K562 (cell line): Measurements from ENCODE around the gene HAUS2.

Experiments
- BDP1 ChIP-seq: IDR thresholded peaks from 3 replicates; pipeline ENCODE4 v1.6.1; 2011; ENCODE audit not compliant: insufficient read length, insufficient read depth
- CEBPB ChIP-seq: fragments of 450-650 bp; IDR thresholded peaks from 2 replicates; pipeline ENCODE4 v1.6.1; 2016; ENCODE audit warnings: missing genetic modification characterization, missing compliant biosample characterization
- CHD4 ChIP-seq: fragments of 200-600 bp; sonication (generic); IDR thresholded peaks from 3 replicates; pipeline ENCODE4 v1.6.1; 2012; ENCODE audit warnings: low read depth, mild to moderate bottlenecking, mixed read lengths, low read length, inconsistent platforms; ENCODE audit not compliant: insufficient read depth, insufficient replicate concordance, poor library complexity, severe bottlenecking
- CTCF ChIP-seq, 3 experiments: IDR thresholded peaks in 2 of 3; conservative IDR thresholded peaks in 1 of 3; 2 replicates each; pipeline ENCODE4 v1.5.1; 2011 to 2012; ENCODE audit warnings: low read length in 3 of 3, mild to moderate bottlenecking in 3 of 3, control low read depth in 2 of 3, improper control_type of control experiment in 1 of 3, inconsistent platforms in 1 of 3, low read depth in 1 of 3, mixed read lengths in 1 of 3, moderate library complexity in 1 of 3; ENCODE audit not compliant: insufficient read depth in 2 of 3
- EZH2 ChIP-seq: IDR thresholded peaks from 2 replicates; pipeline ENCODE4 v1.6.1; 2012; ENCODE audit warnings: low read depth, mild to moderate bottlenecking, inconsistent platforms, low read length, borderline replicate concordance
- GABPA ChIP-seq: fragments of 200-800 bp; sonication (Bioruptor generic); conservative IDR thresholded peaks from 2 replicates; pipeline ENCODE4 v1.6.1; 2016; ENCODE audit warnings: low read depth, missing genetic modification characterization, missing compliant biosample characterization
- PML ChIP-seq: IDR thresholded peaks from 2 replicates; pipeline ENCODE4 v1.6.1; 2012; ENCODE audit warnings: low read length, inconsistent platforms
- ZNF449 ChIP-seq: fragments of 250-450 bp; sonication (Bioruptor Pico); IDR thresholded peaks from 2 replicates; pipeline ENCODE4 v1.8.0; 2022; ENCODE audit warnings: moderate library complexity, mild to moderate bottlenecking, inconsistent platforms
- TF ChIP-seq, protein P1 (sequence below): sonication (generic); formaldehyde crosslinking; IDR thresholded peaks from 2 replicates; pipeline ENCODE4 v1.8.1; 2023; ENCODE audit warnings: missing genetic modification reagents, mild to moderate bottlenecking, borderline replicate concordance
- TF ChIP-seq, protein P2 (sequence below), 2 experiments: fragments of 450-650 bp in 1 of 2; sonication (generic) in 1 of 2; formaldehyde crosslinking in 1 of 2; IDR thresholded peaks in 1 of 2; conservative IDR thresholded peaks in 1 of 2; 2 replicates each; pipeline versions ENCODE4 v1.6.1 to v1.8.1; 2016 to 2023; ENCODE audit warnings: mild to moderate bottlenecking in 2 of 2, moderate library complexity in 2 of 2, inconsistent platforms in 1 of 2, missing genetic modification reagents in 1 of 2

DNA sequence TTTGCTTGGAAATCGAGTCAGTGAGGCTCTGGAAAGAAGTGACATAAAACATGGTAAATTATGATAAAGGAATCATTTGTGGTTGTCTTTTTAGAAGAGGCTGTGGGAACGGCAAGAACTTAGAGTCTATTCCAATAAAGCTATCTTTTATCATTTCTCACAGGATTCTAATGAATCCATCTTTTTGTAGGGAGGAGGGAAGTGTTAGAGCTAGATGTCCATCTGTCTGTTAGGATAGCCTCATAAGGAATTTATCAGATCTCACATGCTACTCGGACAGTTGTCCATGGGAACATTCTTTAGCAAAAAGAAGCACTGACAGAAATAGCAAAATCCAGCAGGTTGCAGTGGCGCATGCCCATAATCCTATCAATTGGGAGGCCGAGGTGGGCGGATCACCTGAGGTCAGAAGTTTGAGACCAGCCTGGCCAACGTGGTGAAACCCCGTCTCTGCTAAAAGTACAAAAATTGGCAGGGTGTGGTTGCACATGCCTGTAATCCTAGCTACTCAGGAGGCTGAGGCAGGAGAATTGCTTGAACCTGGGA, 63.8 kb downstream of the HAUS2 start:
- TF ChIP-seq CTCF (IDR thresholded peaks at IDR 0.05 in 2 of 3, conservative IDR thresholded peaks at IDR 0.05 in 1 of 3; ENCODE audit: insufficient read depth in 2 of 3, low read depth in 1 of 3, low read length in 3 of 3): no peak
- TF ChIP-seq, protein P1, sequence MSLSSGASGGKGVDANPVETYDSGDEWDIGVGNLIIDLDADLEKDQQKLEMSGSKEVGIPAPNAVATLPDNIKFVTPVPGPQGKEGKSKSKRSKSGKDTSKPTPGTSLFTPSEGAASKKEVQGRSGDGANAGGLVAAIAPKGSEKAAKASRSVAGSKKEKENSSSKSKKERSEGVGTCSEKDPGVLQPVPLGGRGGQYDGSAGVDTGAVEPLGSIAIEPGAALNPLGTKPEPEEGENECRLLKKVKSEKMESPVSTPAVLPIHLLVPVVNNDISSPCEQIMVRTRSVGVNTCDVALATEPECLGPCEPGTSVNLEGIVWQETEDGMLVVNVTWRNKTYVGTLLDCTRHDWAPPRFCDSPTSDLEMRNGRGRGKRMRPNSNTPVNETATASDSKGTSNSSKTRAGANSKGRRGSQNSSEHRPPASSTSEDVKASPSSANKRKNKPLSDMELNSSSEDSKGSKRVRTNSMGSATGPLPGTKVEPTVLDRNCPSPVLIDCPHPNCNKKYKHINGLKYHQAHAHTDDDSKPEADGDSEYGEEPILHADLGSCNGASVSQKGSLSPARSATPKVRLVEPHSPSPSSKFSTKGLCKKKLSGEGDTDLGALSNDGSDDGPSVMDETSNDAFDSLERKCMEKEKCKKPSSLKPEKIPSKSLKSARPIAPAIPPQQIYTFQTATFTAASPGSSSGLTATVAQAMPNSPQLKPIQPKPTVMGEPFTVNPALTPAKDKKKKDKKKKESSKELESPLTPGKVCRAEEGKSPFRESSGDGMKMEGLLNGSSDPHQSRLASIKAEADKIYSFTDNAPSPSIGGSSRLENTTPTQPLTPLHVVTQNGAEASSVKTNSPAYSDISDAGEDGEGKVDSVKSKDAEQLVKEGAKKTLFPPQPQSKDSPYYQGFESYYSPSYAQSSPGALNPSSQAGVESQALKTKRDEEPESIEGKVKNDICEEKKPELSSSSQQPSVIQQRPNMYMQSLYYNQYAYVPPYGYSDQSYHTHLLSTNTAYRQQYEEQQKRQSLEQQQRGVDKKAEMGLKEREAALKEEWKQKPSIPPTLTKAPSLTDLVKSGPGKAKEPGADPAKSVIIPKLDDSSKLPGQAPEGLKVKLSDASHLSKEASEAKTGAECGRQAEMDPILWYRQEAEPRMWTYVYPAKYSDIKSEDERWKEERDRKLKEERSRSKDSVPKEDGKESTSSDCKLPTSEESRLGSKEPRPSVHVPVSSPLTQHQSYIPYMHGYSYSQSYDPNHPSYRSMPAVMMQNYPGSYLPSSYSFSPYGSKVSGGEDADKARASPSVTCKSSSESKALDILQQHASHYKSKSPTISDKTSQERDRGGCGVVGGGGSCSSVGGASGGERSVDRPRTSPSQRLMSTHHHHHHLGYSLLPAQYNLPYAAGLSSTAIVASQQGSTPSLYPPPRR (CRISPR knock-in tag): no peak
- no peak for TF ChIP-seq ZNF449 (CRISPR knock-in tag)
- TF ChIP-seq GABPA (tag): no peak
- no peak for TF ChIP-seq BDP1
- TF ChIP-seq, protein P2, sequence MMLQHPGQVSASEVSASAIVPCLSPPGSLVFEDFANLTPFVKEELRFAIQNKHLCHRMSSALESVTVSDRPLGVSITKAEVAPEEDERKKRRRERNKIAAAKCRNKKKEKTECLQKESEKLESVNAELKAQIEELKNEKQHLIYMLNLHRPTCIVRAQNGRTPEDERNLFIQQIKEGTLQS (IDR thresholded peaks at IDR 0.05): no peak
- TF ChIP-seq, protein P2 (CRISPR knock-in tag; conservative IDR thresholded peaks at IDR 0.05): no peak
- no peak for TF ChIP-seq CEBPB (tag)
- no peak for TF ChIP-seq EZH2
- no peak for TF ChIP-seq CHD4
- TF ChIP-seq PML: no peak; the same call in 1 of the 2 replicates
